A673 (cell line): ENCODE data around the gene PRKCB. TPM values are rescaled to one million over a fixed set of nuclear protein-coding genes. Genes with fewer than 3 reads are reported as not detected.
A peak's percentile ranks its signal among the peaks of the same experiment; 100 is the strongest.

Source experiments
- BruUV-seq: library from RNA; stranded (reverse); fragments of 400-500 nt; replicated peaks from 2 replicates; lab custom pipeline; 2021; lab: Mats Ljungman, UMichigan
- CTCF ChIA-PET: fragments of 300-600 bp; sonication (Branson Sonifier 250); formaldehyde crosslinking; loops from one replicate; lab custom pipeline; 2022; ENCODE audit warnings: antibody characterized with exemption; lab: Charles Lee
- POLR2A ChIA-PET: fragments of 300-600 bp; sonication (Branson Sonifier 250); formaldehyde crosslinking; loops from one replicate; lab custom pipeline; 2022; ENCODE audit warnings: antibody characterized with exemption; ENCODE audit not compliant: low non-redundant PET; lab: Charles Lee
- DNase-seq: peaks from one replicate; pipeline ENCODE4 v3.0.0-alpha.2; 2015; ENCODE audit warnings: low spot score
- H3K27ac ChIP-seq: fragments of 200-600 bp; sonication (generic); 2 replicates; pipeline ENCODE4 v1.5.1; 2016; ENCODE audit warnings: mixed run types, low read depth, mild to moderate bottlenecking, mixed read lengths, antibody characterized with exemption, low read length; ENCODE audit not compliant: poor library complexity, severe bottlenecking
- H3K27me3 ChIP-seq: fragments of 200-600 bp; sonication (generic); replicated peaks from 2 replicates; pipeline ENCODE4 v1.6.1; 2017; ENCODE audit warnings: mixed run types, low read depth, mild to moderate bottlenecking, mixed read lengths, antibody characterized with exemption, low read length; ENCODE audit not compliant: insufficient read depth, poor library complexity
- H3K36me3 ChIP-seq: fragments of 200-600 bp; sonication (generic); 2 replicates; pipeline ENCODE4 v1.6.1; 2016; ENCODE audit warnings: mixed run types, mild to moderate bottlenecking, mixed read lengths, antibody characterized with exemption, low read length; ENCODE audit not compliant: insufficient read depth, poor library complexity, severe bottlenecking
- H3K4me1 ChIP-seq: fragments of 200-600 bp; sonication (generic); 2 replicates; pipeline ENCODE4 v1.6.1; 2017; ENCODE audit warnings: mixed run types, mild to moderate bottlenecking, mixed read lengths, antibody characterized with exemption, low read length; ENCODE audit not compliant: insufficient read depth, poor library complexity, severe bottlenecking
- H3K4me3 ChIP-seq: fragments of 200-600 bp; sonication (generic); 2 replicates; pipeline ENCODE4 v1.5.1; 2016; ENCODE audit warnings: low read depth, mixed run types, mild to moderate bottlenecking, mixed read lengths, low read length; ENCODE audit not compliant: poor library complexity, severe bottlenecking
- H3K9me3 ChIP-seq: fragments of 200-600 bp; sonication (generic); 2 replicates; pipeline ENCODE4 v1.6.1; 2016; ENCODE audit warnings: mixed run types, low read depth, mild to moderate bottlenecking, mixed read lengths, antibody characterized with exemption, low read length; ENCODE audit not compliant: poor library complexity, severe bottlenecking
- CTCF ChIP-seq: fragments of 300-800, 200-600 bp; sonication (generic); conservative IDR thresholded peaks from 2 replicates; pipeline ENCODE4 v1.5.1; 2017; ENCODE audit warnings: low read depth, mild to moderate bottlenecking, antibody characterized with exemption, low read length, moderate library complexity, mixed read lengths
- EZH2 ChIP-seq: fragments of 200-600 bp; sonication (generic); IDR thresholded peaks from 2 replicates; pipeline ENCODE4 v1.6.1; 2017; ENCODE audit warnings: borderline replicate concordance, low read depth, mild to moderate bottlenecking, mixed read lengths, antibody characterized with exemption, low read length; ENCODE audit not compliant: poor library complexity, severe bottlenecking
- intact Hi-C: fragments of 100-400 bp; cut with micrococcal nuclease; formaldehyde crosslinking; loops from one replicate; pipeline ENCODE4 v1.10.0; 2022; ENCODE audit not compliant: unreplicated experiment
- total RNA-seq: library from RNA; stranded (reverse); gene quantifications from 2 replicates; pipeline ENCODE4 v1.2.3, GENCODE V29; 2021

The PRKCB gene
- total RNA-seq, 1 experiment from 2014 or later = 171 TPM

- no peaks in the 10 kb centered on the region for H3K36me3 ChIP-seq
- intact Hi-C loops = no loop called here
- TF ChIP-seq EZH2 (no peak), CTCF (no peak)
- CTCF ChIA-PET = no interaction called here
- POLR2A ChIA-PET = no interaction called here
- no peak overlapping the region for H3K27ac ChIP-seq
- peaks cover 17% of the 10 kb centered on the region for H3K4me1 ChIP-seq
- no TSS peak for BruUV-seq
- no peak for DNase-seq
- no peaks in the 10 kb centered on the region for H3K9me3 ChIP-seq
- H3K4me3 ChIP-seq = no peak overlapping the region
- H3K27me3 ChIP-seq = no peaks in the 10 kb centered on the region
Measured at GRCh38 chr16:24077966-24078365, 242.2 kb downstream of the PRKCB start.

- Histone ChIP-seq H3K4me3 (no peak overlapping the region), H3K27ac (no peak overlapping the region), H3K9me3 (peaks cover 5% of the 10 kb centered on the region), H3K27me3 (no peaks in the 10 kb centered on the region), H3K36me3 (no peaks in the 10 kb centered on the region), H3K4me1 (peaks cover 41% of the 10 kb centered on the region)
- BruUV-seq = no TSS peak
- DNase-seq = peak; percentile 61
- ChIA-PET POLR2A (no interaction called here), CTCF (interaction anchor here (0.8 kb wide), 1 partner anchor 15 kb away, joined by 5 read pairs; no protein-coding TSS in a partner anchor)
- intact Hi-C loops = no loop called here
- TF ChIP-seq EZH2 (no peak), CTCF (no peak)
Measured at GRCh38 chr16:24085666-24086065, 249.9 kb downstream of the PRKCB start.

- DNase-seq = no peak
- intact Hi-C loops = no loop called here
- no peaks in the 10 kb centered on the region for H3K27me3 ChIP-seq
- ChIA-PET POLR2A (no interaction called here), CTCF (interaction anchor here (1.1 kb wide), 1 partner anchor 17 kb away, joined by 3 read pairs; no protein-coding TSS in a partner anchor)
- no peak overlapping the region for H3K27ac ChIP-seq
- peaks cover 41% of the 10 kb centered on the region for H3K4me1 ChIP-seq
- peaks cover 10% of the 10 kb centered on the region for H3K9me3 ChIP-seq
- no TSS peak for BruUV-seq
- H3K4me3 ChIP-seq = no peak overlapping the region
- no peaks in the 10 kb centered on the region for H3K36me3 ChIP-seq
- TF ChIP-seq CTCF (no peak), EZH2 (no peak)
Measured at GRCh38 chr16:24087891-24088410, 252.2 kb downstream of the PRKCB start.
